GM12892 (cell line): ENCODE measurements around the gene ACTN1.

Source experiments
- POLR2A ChIP-seq: IDR thresholded peaks from 2 replicates; pipeline ENCODE4 v1.6.1; 2011; ENCODE audit warnings: low read depth, low read length, control low read depth
- POLR2AphosphoS5 ChIP-seq: IDR thresholded peaks from 2 replicates; pipeline ENCODE4 v1.6.1; 2011; ENCODE audit warnings: low read depth, low read length, control low read depth

DNA sequence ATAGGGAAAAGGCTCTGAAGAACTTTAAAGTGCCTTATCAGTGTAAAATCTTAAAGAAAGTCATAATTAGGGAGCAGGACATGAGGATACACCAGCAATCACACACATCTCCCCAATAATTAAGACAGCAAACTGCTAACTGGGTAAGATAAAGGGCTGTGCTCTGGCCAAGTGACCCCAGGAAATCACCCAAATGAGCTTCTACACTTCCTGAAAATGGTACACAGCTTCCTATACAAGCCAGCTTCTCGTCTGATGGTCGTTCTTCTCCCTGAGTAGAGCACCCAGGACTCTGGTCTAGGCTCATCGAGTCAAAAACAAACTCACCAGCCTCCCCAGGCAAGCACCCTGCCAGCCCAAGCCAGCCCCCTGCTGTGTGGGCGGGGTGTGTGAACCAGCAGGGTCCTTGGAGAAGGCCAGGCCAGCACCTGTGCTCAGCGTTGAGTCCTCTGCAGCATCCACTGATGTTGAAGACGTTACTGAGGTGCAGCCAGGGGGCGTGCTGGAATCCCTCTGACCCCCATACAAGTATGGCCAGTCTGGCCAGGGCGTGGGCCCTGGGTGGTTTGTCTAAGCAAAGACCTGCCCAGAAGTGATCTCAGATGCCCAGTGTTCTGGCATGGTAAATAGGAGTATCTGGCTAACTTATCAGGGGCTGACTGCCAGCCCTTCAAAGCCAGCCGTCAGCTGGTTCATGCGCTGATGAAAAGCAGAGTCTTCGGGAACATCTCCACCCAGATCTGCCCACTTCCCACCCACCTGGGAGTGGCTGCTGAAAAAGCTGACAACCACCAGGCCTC is 41.4 kb downstream of the ACTN1 start:
- TF ChIP-seq POLR2A, result no peak
- TF ChIP-seq POLR2AphosphoS5, result no peak
